GM23248 (cell line): ENCODE measurements around the gene TMEM165. TPM values are rescaled to one million over a fixed set of nuclear protein-coding genes. Genes with fewer than 3 reads are reported as not detected.
A peak's percentile ranks its signal among the peaks of the same experiment; 100 is the strongest.

Experiments used
- DNase-seq: peaks from one replicate; pipeline ENCODE4 v3.0.0-alpha.2; 2015
- H2AFZ ChIP-seq: fragments of 200-600 bp; sonication (generic); 2 replicates; pipeline ENCODE4 v1.6.1; 2016; ENCODE audit warnings: antibody characterized with exemption
- H3F3A ChIP-seq: fragments of 200-600 bp; sonication (generic); 2 replicates; pipeline ENCODE4 v1.6.1; 2016; ENCODE audit warnings: mild to moderate bottlenecking, antibody characterized with exemption, mixed run types; ENCODE audit not compliant: insufficient read depth
- H3K27ac ChIP-seq: fragments of 200-600 bp; sonication (generic); 2 replicates; pipeline ENCODE4 v1.5.1; 2016; ENCODE audit warnings: mild to moderate bottlenecking
- H3K27me3 ChIP-seq: fragments of 200-600 bp; sonication (generic); replicated peaks from 2 replicates; pipeline ENCODE4 v1.6.1; 2016; ENCODE audit warnings: mild to moderate bottlenecking; ENCODE audit not compliant: insufficient read depth
- H3K36me3 ChIP-seq: fragments of 200-600 bp; sonication (generic); 2 replicates; pipeline ENCODE4 v1.6.1; 2016; ENCODE audit warnings: low read depth, mild to moderate bottlenecking
- H3K4me1 ChIP-seq: fragments of 200-600 bp; sonication (generic); 2 replicates; pipeline ENCODE4 v1.6.1; 2016; ENCODE audit warnings: mild to moderate bottlenecking; ENCODE audit not compliant: insufficient read depth
- H3K4me2 ChIP-seq: fragments of 200-600 bp; sonication (generic); one replicate; pipeline ENCODE4 v1.6.1; 2016; ENCODE audit warnings: mild to moderate bottlenecking; ENCODE audit not compliant: unreplicated experiment
- H3K4me3 ChIP-seq: fragments of 200-600 bp; sonication (generic); 2 replicates; pipeline ENCODE4 v1.5.1; 2016; ENCODE audit warnings: mild to moderate bottlenecking
- H3K79me2 ChIP-seq: fragments of 200-600 bp; sonication (generic); 2 replicates; pipeline ENCODE4 v1.6.1; 2016; ENCODE audit warnings: mild to moderate bottlenecking; ENCODE audit not compliant: insufficient read depth
- H3K9ac ChIP-seq: fragments of 200-600 bp; sonication (generic); 2 replicates; pipeline ENCODE4 v1.6.1; 2016; ENCODE audit warnings: mild to moderate bottlenecking
- H3K9me2 ChIP-seq: fragments of 200-600 bp; sonication (generic); 2 replicates; pipeline ENCODE4 v1.6.1; 2016; ENCODE audit warnings: mixed run types, mild to moderate bottlenecking, moderate library complexity; ENCODE audit not compliant: insufficient read depth
- H3K9me3 ChIP-seq: fragments of 200-600 bp; sonication (generic); one replicate; pipeline ENCODE4 v1.6.1; 2017; ENCODE audit warnings: low read depth
- H4K20me1 ChIP-seq: fragments of 200-600 bp; sonication (generic); 2 replicates; pipeline ENCODE4 v1.6.0; 2016; ENCODE audit not compliant: insufficient read depth
- EZH2 ChIP-seq: fragments of 200-600 bp; sonication (generic); IDR thresholded peaks from 2 replicates; pipeline ENCODE4 v1.6.1; 2018; ENCODE audit warnings: antibody characterized with exemption, mild to moderate bottlenecking; ENCODE audit not compliant: insufficient read depth, poor library complexity, severe bottlenecking
- EZH2phosphoT487 ChIP-seq: fragments of 200-600 bp; sonication (generic); IDR thresholded peaks from 2 replicates; pipeline ENCODE4 v1.6.1; 2018; ENCODE audit warnings: antibody characterized with exemption, moderate library complexity, mild to moderate bottlenecking, low read depth; ENCODE audit not compliant: insufficient read depth
- WGBS, 2 experiments: methylation state at CpG; one replicate each; pipeline ENCODE4 v1.1.6; 2015 to 2017; ENCODE audit warnings: low lambda C conversion rate in 2 of 2, low coverage in 1 of 2; ENCODE audit errors: missing lambda C conversion rate in 2 of 2; 5-methylcytosine and 5-hydroxymethylcytosine counted together
- in situ Hi-C: fragments of 300-500 bp; cut with MboI; formaldehyde crosslinking; loops from 2 replicates; pipeline ENCODE4 v1.15.0; 2020
- polyA plus RNA-seq: library from polyadenylated mRNA; unstranded; fragments of >200 nt; fragmentation: Nextera tagmentation; extraction: Ambion mirVana; gene quantifications from 2 replicates; pipeline ENCODE4 v1.2.1, GENCODE V29; 2016
- total RNA-seq: library from RNA; depleted of rRNA; stranded (reverse); fragments of >200 nt; shearing (Covaris generic); gene quantifications from 2 replicates; pipeline ENCODE4 v1.2.3, GENCODE V29; 2014

TMEM165 gene
- total and polyA plus RNA-seq, 2 experiments from 2014 or later: 188 to 217 TPM

DNA sequence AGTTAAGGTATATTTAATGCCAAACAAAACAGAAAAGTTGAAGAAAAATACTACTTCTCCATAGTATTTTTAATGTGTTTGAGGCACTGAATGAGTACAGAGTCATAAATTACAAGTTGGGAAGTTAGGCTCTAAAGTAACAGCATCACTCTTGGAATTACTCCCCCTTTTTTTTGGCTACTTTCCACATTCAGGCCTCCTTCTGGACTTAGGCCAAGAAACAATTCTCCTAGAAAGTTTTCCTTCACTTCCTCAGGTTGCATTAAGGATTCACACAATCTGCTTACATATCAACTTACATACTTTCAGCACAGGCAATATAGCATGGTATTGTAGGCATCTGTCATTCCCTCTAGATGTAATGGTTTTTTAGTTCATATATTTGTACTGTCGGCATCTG, 52.1 kb downstream of the TMEM165 start:
- peak; percentile 30 for DNase-seq
- in situ Hi-C loops: loop anchor here (25.0 kb wide), 1 partner anchor 414 kb away; the partner anchor contains the start of gene EXOC1

DNA sequence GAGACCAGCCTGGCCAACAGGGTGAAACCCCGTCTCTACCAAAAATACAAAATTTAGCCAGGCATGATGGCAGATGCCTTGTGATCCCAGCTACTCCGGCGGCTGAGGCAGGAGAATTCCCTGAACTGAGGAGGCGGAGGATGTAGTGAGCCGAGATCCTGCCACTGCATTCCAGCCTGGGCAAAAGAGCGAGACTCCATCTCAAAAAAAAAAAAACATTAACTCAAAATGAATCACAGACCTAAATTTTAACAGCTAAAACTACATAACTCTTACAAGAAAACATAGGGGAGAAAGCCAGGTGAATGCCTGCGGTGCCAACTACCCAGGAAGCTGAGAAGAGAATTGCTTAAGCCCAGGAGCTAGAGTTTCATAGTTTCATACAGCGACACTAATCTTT, 54.8 kb downstream of the TMEM165 start:
- Histone ChIP-seq H3K4me3 (no peak overlapping the region), H3K9me2 (no peaks in the 10 kb centered on the region), H3K9me3 (no peaks in the 10 kb centered on the region), H4K20me1 (no peaks in the 10 kb centered on the region), H3F3A (peaks cover 25% of the 10 kb centered on the region), H3K27me3 (no peaks in the 10 kb centered on the region), H3K9ac (no peak overlapping the region), H3K4me2 (no peak overlapping the region), H3K4me1 (peaks cover 23% of the 10 kb centered on the region), H3K79me2 (no peaks in the 10 kb centered on the region), H2AFZ (no peak overlapping the region), H3K27ac (no peak overlapping the region), H3K36me3 (peaks cover 42% of the 10 kb centered on the region)
- in situ Hi-C loops: no loop called here
- 68 to 72% methylated on average over 8 of the region's 8 CpGs for whole genome bisulfite sequencing, 2 experiments
- TF ChIP-seq EZH2 (no peak), EZH2phosphoT487 (no peak)
- DNase-seq: no peak

More for the DNA sequence above, 52.1 kb downstream of the TMEM165 start:
- Histone ChIP-seq H3K4me3 (no peak overlapping the region), H3K27ac (peak overlapping the region; percentile 83; the same call in 1 of the 2 replicates), H3K9me2 (no peaks in the 10 kb centered on the region), H3F3A (peaks cover 33% of the 10 kb centered on the region), H3K9me3 (no peaks in the 10 kb centered on the region), H3K4me2 (peak overlapping the region; percentile 32), H3K4me1 (peaks cover 30% of the 10 kb centered on the region), H3K27me3 (no peaks in the 10 kb centered on the region), H4K20me1 (no peaks in the 10 kb centered on the region), H3K9ac (no peak overlapping the region), H3K79me2 (no peaks in the 10 kb centered on the region), H3K36me3 (peaks cover 53% of the 10 kb centered on the region), H2AFZ (no peak overlapping the region)
- TF ChIP-seq EZH2phosphoT487: no peak
- TF ChIP-seq EZH2: no peak
- WGBS, 2 experiments: 95 to 100% methylated on average over 1 of the region's 1 CpG

DNA sequence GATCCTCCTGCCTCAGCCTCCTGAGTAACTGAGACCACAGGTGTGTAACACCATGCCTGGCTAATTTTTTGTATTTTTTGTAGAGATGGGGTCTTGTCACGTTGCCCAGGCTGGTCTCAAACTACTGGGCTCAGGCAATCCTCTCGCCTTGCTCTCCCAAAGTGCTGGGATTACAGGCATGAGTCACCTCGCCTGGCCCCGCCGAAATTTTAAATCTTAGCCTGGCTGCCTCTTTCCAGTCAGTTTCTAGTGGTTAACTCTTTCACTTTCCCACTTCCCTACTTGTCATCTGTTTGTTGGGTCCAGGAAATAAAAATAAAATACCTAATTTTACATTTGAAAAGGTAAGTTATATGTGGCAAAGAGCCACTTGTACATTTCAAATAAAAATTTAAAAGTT, 62.4 kb downstream of the TMEM165 start:
- H3K4me2 ChIP-seq: peak overlapping the region; percentile 78
- peak overlapping the region; percentile 56 for H3K4me3 ChIP-seq
- no peaks in the 10 kb centered on the region for H3K27me3 ChIP-seq
- H3F3A ChIP-seq: peaks cover 23% of the 10 kb centered on the region
- 2 to 3% methylated on average over 5 of the region's 5 CpGs for WGBS, 2 experiments
- H3K36me3 ChIP-seq: no peaks in the 10 kb centered on the region
- peak overlapping the region; percentile 31 for H3K27ac ChIP-seq
- peak; percentile 76 for DNase-seq
- in situ Hi-C loops: no loop called here
- H3K79me2 ChIP-seq: no peaks in the 10 kb centered on the region
- peaks cover 17% of the 10 kb centered on the region for H3K4me1 ChIP-seq
- H2AFZ ChIP-seq: no peak overlapping the region
- no peaks in the 10 kb centered on the region for H3K9me2 ChIP-seq
- H3K9me3 ChIP-seq: no peaks in the 10 kb centered on the region
- H3K9ac ChIP-seq: peak overlapping the region; percentile 28; the same call in 1 of the 2 replicates
- TF ChIP-seq EZH2phosphoT487: no peak
- TF ChIP-seq EZH2: no peak
- no peaks in the 10 kb centered on the region for H4K20me1 ChIP-seq

DNA sequence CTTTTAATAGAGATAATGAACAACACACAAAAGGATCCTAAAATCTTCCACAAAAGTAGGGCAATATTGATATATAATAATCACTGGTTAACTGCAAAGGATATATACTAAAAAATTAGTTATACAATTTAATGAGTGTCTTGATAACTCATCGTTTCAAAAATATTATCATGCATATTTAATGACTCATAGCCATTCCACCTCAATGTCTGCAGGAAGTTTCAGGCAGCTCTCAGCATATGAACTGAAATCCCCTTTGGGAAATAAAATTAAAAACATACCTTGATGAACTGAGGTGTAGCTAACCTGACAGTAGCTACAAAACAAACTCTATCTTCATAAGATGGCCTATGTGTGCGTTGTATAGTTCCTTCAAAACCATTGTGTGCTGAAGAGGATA, 62.9 kb downstream of the TMEM165 start:
- no peak for TF ChIP-seq EZH2
- TF ChIP-seq EZH2phosphoT487: no peak
- Histone ChIP-seq H3K9ac (peak overlapping the region; percentile 28; the same call in 1 of the 2 replicates), H3K4me1 (peaks cover 17% of the 10 kb centered on the region), H3K9me3 (no peaks in the 10 kb centered on the region), H3K4me3 (peak overlapping the region; percentile 56), H3F3A (peaks cover 23% of the 10 kb centered on the region), H3K27ac (peak overlapping the region; percentile 31), H3K79me2 (no peaks in the 10 kb centered on the region), H3K36me3 (no peaks in the 10 kb centered on the region), H3K27me3 (no peaks in the 10 kb centered on the region), H3K9me2 (no peaks in the 10 kb centered on the region), H3K4me2 (peak overlapping the region; percentile 78), H2AFZ (no peak overlapping the region), H4K20me1 (no peaks in the 10 kb centered on the region)
- WGBS, 2 experiments: 13 to 37% methylated on average over 2 of the region's 2 CpGs
- in situ Hi-C loops: no loop called here
- DNase-seq: peak; percentile 57

DNA sequence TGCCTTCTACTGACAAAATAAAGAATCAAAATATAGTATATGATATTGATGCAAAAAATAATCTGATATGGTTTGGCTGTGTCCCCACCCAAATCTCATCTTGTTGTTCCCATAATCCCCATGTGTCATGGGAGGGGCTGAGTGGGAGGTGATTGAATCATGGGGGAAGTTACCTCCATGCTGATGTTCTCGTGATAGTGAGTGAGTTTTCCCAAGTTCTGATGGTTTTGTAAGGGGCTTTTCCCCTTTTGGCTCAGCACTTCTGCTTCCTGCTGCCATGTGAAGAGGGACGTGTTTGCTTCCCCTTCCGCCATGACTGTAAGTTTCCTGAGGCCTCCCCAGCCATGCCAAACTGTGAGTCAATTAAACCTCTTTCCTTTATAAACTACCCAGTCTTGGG, 70.2 kb downstream of the TMEM165 start:
- TF ChIP-seq EZH2phosphoT487: no peak
- TF ChIP-seq EZH2: no peak
- no peak for DNase-seq
- Histone ChIP-seq H2AFZ (no peak overlapping the region), H3K4me2 (no peak overlapping the region), H3K27me3 (no peaks in the 10 kb centered on the region), H3K4me3 (no peak overlapping the region), H3K9me2 (no peaks in the 10 kb centered on the region), H4K20me1 (no peaks in the 10 kb centered on the region), H3K9ac (no peak overlapping the region), H3K9me3 (no peaks in the 10 kb centered on the region), H3K27ac (no peak overlapping the region), H3K4me1 (no peaks in the 10 kb centered on the region), H3K79me2 (no peaks in the 10 kb centered on the region), H3K36me3 (peaks cover 25% of the 10 kb centered on the region), H3F3A (no peaks in the 10 kb centered on the region)
- WGBS, 2 experiments: 88 to 93% methylated on average over 3 of the region's 3 CpGs
- in situ Hi-C loops: no loop called here
